RCC 7860 (cell line): ENCODE measurements around the gene MAPK9.
"Not testable (repeated sequence)": the region's sequence is repeated elsewhere in the genome, so short reads cannot be mapped to it uniquely, and the experiment has no call there.

ENCODE experiments used
- DNase-seq: peaks from one replicate; pipeline ENCODE4 v3.0.0-alpha.2; 2015; ENCODE audit warnings: low spot score
- FAIRE-seq: peaks from 2 replicates; lab custom pipeline; 2012; peaks lifted over from hg19 to GRCh38; lab: Jason Lieb, UNC

MAPK9 gene

DNA sequence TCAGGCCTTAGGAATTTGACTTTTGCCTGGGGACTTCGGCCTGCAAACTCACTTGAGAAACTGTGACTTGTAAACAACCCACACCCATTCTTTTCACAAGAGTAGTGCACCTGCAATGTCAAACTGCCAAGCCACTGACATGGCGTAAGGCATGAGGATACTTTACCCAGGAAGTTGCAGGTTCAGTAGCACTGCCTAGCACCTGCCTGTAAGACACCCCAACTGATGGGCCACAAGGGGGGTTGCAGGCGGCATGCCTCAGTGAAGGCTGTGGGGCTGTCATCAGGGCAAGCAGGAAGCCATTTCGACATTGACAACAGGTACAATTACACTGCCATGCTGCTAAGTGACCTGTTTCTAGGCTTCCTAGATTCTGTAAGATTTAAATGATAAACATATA, 41.6 kb downstream of the MAPK9 start:
- no peak for DNase-seq
- FAIRE-seq, result no peak

DNA sequence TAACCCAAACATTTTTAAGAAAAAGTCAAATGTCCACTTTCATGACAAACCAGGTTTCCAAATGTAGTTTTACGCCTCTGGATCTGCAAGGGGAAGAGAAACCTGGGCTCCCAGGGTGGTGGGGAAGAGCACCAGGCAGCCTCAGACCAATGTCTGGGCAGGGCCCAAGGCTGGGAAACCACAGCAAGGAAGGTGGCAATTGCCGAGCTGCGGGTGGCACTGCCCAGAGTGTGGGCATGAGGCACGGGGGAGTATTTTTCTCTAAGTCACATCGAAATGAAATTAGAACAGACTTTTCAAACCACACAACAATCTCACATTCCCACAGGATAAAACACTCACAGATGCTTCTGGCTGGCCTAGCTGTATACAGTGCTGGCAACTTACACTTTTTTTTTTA, 50.3 kb downstream of the MAPK9 start:
- DNase-seq (no peak), FAIRE-seq (no peak)

DNA sequence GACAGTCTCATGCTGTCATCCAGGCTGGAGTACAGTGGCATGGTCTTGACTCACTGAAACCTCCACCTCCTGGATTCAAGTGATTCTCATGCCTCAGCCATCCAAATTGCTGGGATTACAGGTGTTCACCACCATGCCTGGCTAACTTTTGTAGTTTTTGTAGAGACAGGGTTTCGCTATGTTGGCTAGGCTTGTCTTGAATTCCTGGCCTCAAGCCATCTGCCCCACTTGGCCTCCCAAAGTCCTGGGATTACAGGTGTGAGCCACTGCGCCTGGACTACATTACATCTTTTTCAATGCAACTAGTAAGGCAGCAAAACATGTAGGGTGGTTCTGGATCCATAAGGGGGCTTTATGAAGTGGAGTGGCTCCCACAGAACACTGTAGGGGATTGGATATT, 53.3 kb downstream of the MAPK9 start:
- DNase-seq (no peak), FAIRE-seq (no peak)

DNA sequence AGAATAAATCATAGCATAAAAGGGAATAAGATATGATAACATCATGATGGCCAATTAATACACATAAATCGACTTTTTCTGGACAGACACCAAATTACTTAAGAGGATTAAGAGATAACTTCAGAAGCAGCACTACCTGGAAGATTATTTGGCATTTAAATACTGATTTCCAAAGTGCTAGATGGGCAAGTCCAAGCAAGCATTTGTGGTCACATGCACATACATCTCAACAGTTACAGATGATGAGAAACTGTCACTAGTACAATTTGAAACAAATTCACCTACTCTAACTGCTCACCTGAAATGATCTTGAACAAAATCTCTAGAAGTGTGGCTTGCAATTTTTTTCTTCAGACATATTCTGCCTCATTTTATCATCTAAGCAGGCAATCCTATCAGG, 56.0 kb downstream of the MAPK9 start:
- FAIRE-seq (no peak), DNase-seq (no peak)

DNA sequence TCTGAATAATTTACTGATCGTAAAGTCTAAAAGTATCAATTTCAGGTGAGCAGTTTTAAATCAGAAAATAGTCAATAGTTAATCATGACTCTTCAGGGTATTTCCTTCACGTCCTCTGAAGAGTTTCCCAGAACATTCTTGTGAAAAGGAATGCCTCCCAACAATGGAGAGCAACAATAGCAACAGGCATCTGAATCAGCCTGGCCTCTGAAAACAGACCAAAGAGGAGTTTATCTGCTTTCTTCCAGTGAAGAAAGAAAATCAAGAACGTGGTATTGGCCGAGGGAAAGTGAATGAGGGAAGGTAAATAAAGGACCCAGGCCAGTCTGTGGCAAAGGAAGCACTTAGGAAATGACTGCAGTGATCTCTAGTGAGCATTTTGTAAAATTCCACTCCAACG, 56.8 kb downstream of the MAPK9 start:
- FAIRE-seq (no peak), DNase-seq (no peak)

DNA sequence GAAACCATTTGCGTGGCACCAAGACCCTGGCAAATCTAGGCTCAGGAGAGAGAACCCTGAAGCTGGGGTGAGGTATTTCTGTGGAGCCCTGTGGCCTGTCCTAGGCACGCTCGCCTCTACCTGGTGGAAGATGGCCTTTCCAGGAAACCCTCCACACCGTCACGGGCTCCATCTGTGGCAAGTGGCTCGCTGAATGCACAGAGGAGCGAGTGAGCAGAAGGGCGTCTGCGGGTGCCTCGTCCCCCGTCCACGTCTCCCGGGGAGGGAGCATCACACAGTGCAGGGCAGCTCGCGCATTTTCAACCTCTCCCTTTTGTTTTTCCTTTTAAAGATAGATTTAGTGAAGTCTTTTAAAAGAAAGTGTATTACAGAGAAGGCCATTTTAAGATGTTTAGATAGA, 57.6 kb downstream of the MAPK9 start:
- FAIRE-seq (no peak), DNase-seq (no peak)

DNA sequence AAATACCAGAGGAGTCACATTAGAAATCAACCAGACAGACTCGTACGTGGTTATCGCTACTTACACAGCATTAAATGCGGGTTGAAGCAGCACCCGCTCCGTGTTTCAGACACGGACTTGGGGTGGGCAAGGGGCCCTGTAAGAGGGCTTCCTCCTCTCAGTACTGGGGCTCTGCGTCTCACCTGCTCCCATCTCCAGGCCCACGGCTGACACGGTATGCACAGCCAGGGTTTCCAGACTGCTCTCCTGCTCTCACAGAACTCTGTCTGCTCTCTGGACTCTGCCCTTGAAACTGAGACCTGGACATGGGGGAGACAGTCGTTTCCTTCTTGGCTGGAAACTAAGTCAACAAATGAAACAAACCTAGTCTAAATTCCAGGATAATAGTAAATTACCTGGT, 58.2 kb downstream of the MAPK9 start:
- FAIRE-seq (no peak), DNase-seq (no peak)

DNA sequence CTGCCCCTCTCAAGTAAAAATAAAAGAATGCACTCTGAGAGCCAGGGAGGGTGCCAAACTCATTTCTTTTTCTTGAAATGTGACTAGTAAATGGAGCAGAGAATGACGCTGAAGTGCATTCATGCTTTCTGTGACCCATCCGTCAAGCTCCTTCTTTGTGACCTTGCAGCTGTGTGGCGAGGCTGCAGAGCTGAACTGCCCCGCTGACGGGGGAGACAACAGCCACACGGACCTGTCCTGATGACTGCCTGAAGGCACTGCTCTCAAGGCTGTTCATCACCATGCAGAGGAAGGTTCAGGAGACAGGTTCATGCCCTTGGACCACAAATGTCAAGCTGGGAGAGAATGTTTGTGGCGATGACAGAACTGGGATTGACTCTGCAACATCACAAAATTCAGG, 61.9 kb downstream of the MAPK9 start:
- no peak for FAIRE-seq
- DNase-seq, result no peak

DNA sequence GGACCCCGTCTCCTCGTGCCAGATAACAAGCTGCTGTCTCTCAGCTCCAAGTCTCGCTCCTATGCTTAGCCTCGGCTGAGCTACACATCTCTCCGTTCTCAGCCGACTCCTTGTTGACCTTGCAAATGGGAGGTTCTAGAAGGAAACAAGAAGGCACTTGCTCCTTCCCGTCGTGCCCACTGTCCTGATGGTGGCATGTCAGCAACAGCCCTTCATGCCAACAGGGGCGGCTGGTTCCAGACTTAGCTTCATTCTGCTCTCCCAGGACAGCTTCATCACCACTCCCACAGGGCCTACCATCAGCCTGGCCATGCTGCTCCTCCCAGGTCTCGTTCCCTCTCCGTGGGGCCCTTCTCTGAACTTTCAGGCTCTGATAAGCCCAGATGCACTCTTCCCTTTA, 69.8 kb downstream of the MAPK9 start:
- FAIRE-seq (no peak), DNase-seq (no peak)

DNA sequence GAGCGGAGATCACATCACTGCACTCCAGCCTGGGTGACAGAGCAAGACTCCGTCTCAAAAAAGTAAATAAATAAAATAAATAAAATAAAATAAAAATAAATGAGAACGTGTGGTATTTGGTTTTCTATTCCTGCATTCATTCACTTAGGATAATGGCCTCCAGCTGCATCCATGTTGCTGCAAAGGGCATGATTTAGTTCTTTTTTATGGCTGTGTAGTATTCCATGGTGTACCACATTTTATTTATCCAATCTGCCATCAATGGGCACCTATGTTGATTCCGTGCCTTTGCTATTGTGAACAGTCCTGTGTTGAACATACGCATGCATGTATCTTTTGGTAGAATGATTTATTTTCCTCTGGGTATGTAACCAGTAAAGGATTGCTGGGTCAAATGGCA, 74.1 kb downstream of the MAPK9 start:
- no peak for FAIRE-seq
- DNase-seq, result no peak

DNA sequence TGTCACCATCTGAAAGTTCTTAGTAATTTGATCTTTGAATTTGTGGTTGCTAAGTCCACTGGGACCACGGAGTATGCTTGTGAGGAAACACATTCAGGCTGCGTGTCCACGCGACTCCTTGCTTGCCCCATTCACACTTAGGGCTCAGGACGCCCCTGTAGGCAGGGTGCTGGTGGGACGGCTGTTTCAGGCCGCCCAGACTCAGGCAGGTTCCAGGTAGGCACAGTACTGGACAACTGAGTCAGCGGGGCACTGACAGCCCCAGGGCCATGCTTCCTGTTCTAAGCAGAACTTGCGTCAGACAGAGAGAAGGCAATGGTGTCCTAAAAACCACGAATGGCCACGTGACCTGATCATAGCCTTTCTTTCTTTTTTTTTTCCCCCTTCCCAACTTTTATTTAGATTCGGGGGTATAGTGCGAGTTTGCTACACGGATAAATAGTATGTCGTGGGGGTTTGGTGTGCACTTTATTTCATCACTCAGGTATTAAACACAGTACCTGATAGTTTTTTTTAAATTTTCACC, 75.2 kb downstream of the MAPK9 start:
- FAIRE-seq, result no peak
- DNase-seq, result no peak

DNA sequence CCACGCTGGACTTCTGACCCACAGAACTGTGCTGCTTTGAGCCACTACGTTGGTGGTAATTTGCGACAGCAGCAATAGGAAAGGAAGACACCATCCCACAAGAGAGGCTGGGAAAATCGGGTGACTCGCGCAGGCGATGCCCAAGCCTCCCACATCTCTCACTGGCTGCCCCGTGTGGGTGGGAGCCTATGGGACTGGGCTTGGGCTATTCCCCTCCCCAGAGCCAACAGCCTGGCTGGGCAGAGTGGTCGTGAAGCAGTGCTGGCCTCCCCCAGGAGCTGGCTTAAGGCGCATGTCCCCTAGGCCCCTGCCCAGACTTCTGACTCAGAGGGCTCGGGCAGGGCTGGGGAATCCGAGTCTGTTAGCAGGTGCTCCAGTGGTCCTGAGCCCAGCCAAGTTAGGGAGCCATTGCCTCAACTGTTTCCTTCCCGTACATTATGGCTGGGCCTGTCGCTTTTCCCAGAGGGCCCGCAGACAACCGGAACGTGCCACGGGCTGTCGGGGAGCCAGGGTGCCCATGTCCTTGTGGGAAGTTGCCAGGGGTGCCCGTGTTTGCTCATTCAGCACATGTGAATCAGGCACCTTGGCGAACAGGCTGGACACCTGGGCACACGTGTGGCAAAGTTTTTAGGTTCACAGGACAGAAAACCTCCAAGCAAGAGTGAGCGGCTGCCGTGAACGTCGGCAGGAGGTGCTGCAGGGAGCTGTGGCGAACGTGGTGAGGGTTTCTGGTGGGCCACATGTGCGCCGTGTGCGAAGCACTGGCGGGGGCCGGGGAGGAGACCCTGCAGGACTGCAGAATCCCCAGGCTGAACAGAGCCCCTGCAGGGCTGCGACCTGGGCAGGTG, 75.9 kb downstream of the MAPK9 start:
- FAIRE-seq (no peak), DNase-seq (no peak)

DNA sequence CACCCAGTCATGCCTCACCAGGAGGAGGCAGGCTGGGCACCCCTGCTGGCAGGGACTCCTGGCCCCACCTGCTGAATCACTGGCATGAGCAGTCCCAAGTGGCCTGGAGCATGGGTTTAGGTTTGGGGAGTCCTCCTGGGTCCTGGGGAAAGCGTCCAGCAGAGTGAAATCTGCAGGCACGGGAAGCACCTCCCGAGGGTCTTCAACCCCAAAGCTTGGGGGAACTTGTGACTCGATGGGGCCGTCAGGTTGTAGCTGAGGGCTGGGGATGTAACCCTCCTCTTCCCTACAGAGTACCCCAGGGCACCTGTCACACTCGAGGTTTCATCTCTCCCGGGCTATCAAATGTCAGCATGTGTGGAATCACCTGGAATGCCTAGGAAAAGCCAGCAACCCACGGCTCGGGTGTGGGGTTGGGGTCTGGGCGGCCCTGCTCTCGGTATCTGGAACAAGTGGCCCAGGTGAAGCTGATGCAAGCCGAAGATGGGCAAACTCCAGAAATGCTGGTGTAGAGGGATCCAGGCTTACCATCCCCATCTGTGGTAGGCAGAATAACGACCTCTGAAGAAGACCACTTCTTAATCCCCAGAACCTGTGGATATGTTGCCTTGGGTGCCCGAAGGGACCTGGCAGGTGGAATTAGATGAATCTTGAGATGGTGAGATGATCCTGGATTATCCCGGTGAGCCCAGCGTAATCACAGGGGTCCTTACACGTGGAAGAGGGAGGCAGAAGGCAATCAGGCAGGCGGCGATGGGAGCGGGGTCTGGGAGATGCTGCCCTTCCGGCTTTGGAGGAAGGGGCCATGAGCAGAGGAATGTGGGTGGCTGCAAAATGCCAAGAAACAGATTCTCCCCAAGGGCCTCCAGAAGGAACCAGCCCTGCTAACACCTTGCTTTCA, 76.8 kb downstream of the MAPK9 start:
- DNase-seq (no peak), FAIRE-seq (no peak)

DNA sequence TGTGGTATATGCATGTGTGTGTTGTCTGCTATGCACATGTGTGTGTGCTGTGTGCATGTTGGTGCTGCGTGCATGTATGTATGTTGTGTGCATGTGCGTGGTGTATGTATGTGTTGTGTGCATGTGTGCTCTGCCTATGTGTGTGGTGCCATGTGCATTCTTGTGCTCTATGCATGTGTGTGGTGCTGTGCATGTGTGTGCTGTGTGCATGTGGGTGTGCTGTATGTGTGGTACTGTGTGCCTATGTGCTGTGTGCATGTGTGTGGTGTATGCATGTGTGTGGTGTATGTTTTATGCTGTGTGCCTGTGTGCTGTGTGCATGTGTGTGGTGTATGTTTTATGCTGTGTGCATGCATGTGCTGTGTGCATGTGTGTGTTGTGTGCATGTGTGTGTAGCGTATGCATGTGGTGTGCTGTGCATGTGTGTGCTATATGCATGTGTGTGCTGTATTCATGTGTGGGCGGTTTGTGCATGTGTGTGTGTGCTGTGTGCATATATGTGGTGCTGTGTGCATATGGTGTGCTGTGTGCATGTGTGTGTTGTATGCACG, 78.2 kb downstream of the MAPK9 start:
- DNase-seq (no peak), FAIRE-seq (no peak)

DNA sequence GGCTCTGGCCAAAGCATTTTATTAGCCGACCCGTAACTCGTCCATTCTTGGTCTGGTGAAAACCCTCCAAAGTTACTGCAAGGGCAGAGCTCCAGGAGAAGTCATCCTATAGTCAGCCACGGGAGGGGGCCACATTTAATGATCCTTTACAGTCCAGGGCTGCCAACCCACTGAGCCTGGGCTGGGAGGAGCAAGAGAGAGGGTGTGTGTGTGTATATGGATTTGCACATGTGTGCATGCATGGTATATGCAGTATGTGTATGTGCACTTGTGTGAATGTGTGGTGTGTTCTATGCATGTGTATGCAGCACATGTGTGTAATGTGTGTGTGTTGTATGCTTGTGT, 78.7 kb downstream of the MAPK9 start:
- FAIRE-seq, result no peak
- DNase-seq, result no peak

DNA sequence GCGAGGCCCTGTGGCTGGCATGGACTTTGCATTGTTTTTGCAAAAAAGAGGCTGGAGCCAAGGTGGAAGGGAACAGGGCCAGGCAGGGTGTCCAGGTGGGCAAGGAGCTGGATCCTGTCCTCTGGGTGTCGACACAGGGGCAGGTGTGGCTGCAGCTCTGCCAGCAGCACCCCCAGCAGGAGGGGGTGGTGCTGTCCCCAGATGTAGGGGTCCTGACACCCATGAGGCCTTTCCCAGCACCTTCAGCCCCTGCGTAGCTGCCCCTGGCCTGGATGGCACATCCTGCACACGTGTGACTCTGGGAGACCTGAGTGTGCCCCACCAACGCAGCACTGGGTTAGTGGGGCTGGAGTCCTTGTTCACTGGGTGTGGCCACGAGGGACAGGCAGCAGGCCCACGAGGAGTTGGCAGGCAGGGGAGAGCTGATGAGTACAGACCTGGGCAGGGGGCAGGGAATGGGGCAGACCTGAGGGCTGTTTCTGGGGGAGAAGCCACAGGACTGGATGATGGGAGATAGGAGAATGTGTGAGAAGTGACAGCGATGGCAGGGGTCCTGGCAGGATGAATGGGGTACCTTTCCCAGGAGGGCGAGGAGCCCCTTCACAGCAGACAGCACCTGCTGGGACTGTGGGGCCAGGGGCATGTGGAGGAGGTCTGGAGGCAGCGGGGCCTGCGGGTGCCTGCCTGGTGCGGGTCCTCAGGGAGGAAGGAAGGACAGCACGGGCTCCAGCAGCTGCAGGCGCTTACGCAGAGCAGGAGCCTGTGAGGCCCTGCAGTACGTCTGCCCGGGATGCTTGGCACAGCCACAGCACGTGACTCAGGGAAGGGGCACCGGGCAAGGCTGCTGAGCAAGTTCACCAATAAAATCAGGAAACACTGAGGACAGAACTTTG, 79.3 kb downstream of the MAPK9 start:
- FAIRE-seq (no peak), DNase-seq (no peak)

DNA sequence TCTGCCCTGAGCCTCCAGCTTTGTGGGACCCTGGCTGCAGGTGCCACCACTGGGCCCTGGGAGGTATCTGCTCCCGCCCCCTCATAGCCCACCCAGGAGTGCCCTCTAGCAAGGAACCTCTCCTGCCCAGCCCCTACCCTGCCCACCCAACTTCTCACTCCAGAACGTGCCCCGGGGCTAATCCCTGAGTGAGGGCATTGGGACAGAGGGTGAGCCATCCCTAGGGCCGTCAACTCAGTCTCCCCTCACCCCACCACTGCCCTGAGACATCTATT, 80.2 kb downstream of the MAPK9 start:
- DNase-seq, result no peak
- FAIRE-seq, result no peak

DNA sequence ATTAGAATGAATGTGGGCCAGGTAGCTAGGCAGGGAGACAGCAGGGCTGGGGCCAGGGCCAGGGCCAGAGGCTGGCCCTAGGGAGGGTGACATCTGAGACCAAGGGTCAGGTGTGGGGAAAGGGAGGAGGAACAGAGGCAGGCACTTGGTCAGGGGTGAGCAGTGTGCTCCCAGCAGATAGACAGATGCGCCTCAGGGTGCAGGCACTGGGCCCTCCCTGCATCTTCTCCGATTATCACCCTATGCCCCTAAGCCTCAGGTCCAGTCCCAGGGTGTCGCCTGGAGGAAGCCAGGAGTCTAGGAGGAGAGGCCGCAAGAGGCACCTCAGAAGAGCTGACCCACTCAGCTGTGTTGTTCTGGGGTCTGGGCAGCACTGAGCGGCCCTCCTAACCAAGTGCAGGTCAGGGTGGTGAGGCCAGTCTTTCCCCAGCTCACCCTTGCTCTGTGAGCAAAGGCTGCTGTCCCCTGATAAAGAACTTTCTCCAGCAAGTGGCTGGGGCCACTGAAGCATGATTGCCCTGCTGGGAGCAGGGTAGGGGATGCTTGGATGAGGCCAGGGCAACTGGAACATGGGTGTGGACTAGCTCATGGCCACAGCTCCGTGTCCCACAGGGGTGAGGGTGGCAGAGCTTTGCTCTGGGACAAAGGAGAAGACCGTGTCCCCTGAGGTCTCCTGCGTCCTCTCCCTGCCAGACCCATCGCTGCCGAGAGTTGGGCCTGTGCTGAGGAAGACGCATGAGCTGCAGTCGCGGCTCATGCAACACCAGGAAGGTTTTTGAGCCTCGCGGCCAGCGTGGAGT, 80.7 kb downstream of the MAPK9 start:
- no peak for FAIRE-seq

DNA sequence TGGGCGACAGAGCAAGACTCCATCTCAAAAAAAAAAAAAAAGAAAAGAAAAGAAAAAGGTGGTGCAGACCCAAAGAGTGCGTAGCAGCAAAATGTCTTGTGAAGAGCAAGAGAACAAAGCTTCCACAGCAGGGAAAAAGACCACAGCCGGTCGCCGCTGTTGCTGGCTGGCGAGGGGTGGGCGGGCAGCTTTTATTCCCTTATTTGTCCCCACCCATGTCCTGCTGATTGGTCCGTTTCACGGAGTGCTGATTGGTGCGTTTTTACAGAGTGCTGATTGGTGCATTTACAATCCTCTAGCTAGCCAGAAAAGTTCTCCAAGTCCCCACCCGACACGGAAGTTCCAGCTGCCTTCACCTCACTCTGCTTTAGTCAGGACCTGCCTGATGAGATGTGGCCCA, 81.8 kb downstream of the MAPK9 start:
- FAIRE-seq, result not testable (repeated sequence)

More for the DNA sequence above, 80.7 kb downstream of the MAPK9 start:
- no peak for DNase-seq

DNA sequence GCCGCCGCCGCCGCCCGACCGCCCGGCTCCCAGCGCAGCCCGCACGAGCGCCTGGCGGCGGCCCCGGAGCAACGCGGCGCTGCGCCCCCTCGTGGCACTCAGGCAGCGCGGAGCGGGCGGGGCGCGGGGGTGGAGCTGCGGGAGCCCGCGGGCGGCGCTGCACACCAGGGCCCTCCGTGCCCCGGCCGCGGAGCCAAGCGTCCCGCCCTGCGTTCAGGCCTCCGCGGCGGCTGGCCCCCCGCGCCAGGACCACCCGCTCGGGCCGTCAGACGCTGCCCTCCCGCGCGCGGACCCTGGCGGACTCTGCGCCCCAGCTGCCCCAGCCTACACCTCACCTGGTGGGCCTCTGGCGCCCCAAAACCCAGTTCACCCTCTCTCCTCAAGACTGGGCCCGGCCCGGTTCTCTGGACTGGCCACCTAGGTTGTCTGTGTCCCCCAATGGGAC, 82.7 kb downstream of the MAPK9 start, which contains the start of gene RASGEF1C:
Gene RASGEF1C (minus strand): TSS at position 75 of the 445 bp plus-strand sequence. CDS start 71,159 bp downstream, outside the sequence.
- no peak for FAIRE-seq

More for the DNA sequence above, 81.8 kb downstream of the MAPK9 start:
- not testable (repeated sequence) for DNase-seq

More for the DNA sequence above, 82.7 kb downstream of the MAPK9 start, which contains the start of gene RASGEF1C:
- no peak for DNase-seq
